GM21526 (cell line): ENCODE data around the gene PANX1.
A peak's percentile ranks its signal among the peaks of the same experiment; 100 is the strongest.
"Not testable (repeated sequence)": the region's sequence is repeated elsewhere in the genome, so short reads cannot be mapped to it uniquely, and the experiment has no call there.

Source experiments
- ATAC-seq: cut with Tn5 transposase; IDR thresholded peaks from one replicate; pipeline ENCODE4 v1.9.1; 2021; ENCODE audit warnings: moderate library complexity; ENCODE audit not compliant: unreplicated experiment, low FRiP score

PANX1 gene

GRCh38 chr11:94148189-94148588 lies 19.5 kb downstream of the PANX1 start:
- no peak for ATAC-seq

GRCh38 chr11:94149431-94150017 lies 20.9 kb downstream of the PANX1 start:
- ATAC-seq: no peak

- ATAC-seq: no peak
Measured at GRCh38 chr11:94150056-94150455, 21.4 kb downstream of the PANX1 start.

- ATAC-seq: no peak
Measured at GRCh38 chr11:94150704-94151685, 22.4 kb downstream of the PANX1 start.

- ATAC-seq: no peak
Measured at GRCh38 chr11:94151903-94152677, 23.4 kb downstream of the PANX1 start.

- ATAC-seq: no peak
Measured at GRCh38 chr11:94152678-94153065, 24.0 kb downstream of the PANX1 start.

GRCh38 chr11:94153320-94153719 lies 24.7 kb downstream of the PANX1 start:
- ATAC-seq: no peak

- ATAC-seq: no peak
Measured at GRCh38 chr11:94154095-94154856, 25.6 kb downstream of the PANX1 start.

- ATAC-seq: not testable (repeated sequence)
Measured at GRCh38 chr11:94157339-94157738, 28.7 kb downstream of the PANX1 start.

- ATAC-seq: no peak
Measured at GRCh38 chr11:94168882-94169281, 40.2 kb downstream of the PANX1 start.

GRCh38 chr11:94169516-94169915 lies 40.9 kb downstream of the PANX1 start:
- ATAC-seq: no peak

- ATAC-seq: no peak
Measured at GRCh38 chr11:94169930-94170545, 41.4 kb downstream of the PANX1 start.

GRCh38 chr11:94170953-94171352 lies 42.3 kb downstream of the PANX1 start:
- ATAC-seq: no peak

- peak; percentile 77 for ATAC-seq
Measured at GRCh38 chr11:94171693-94172440, 43.2 kb downstream of the PANX1 start.

- no peak for ATAC-seq
Measured at GRCh38 chr11:94175535-94175934, 46.9 kb downstream of the PANX1 start.

- ATAC-seq: no peak
Measured at GRCh38 chr11:94178331-94178730, 49.7 kb downstream of the PANX1 start.

- no peak for ATAC-seq
Measured at GRCh38 chr11:94179696-94180095, 51.1 kb downstream of the PANX1 start.

- ATAC-seq: no peak
Measured at GRCh38 chr11:94181526-94181925, 52.9 kb downstream of the PANX1 start.

GRCh38 chr11:94181943-94182342 lies 53.3 kb downstream of the PANX1 start:
- ATAC-seq: no peak
